KMS-11 (cell line): ENCODE results near the gene SPAG4.

Experiments
- H2AFZ ChIP-seq: fragments of 200-600 bp; sonication (generic); 2 replicates; pipeline ENCODE4 v1.6.1; 2016; ENCODE audit warnings: antibody characterized with exemption, mixed run types, low read depth
- H3K27ac ChIP-seq: fragments of 200-600 bp; sonication (generic); 2 replicates; pipeline ENCODE4 v1.6.1; 2016; ENCODE audit warnings: mild to moderate bottlenecking, mixed run types
- H3K27me3 ChIP-seq: fragments of 200-600 bp; sonication (generic); 2 replicates; pipeline ENCODE4 v1.6.1; 2017; ENCODE audit warnings: mild to moderate bottlenecking, low read depth, mixed run types, moderate library complexity; ENCODE audit not compliant: insufficient read depth
- H3K36me3 ChIP-seq: fragments of 200-600 bp; sonication (generic); 2 replicates; pipeline ENCODE4 v1.6.1; 2017; ENCODE audit warnings: mild to moderate bottlenecking, mixed run types; ENCODE audit not compliant: insufficient read depth
- H3K4me1 ChIP-seq: fragments of 200-600 bp; sonication (generic); 2 replicates; pipeline ENCODE4 v1.6.1; 2016; ENCODE audit warnings: mild to moderate bottlenecking, low read depth, mixed run types; ENCODE audit not compliant: poor library complexity, severe bottlenecking
- H3K4me2 ChIP-seq: fragments of 200-600 bp; sonication (generic); 2 replicates; pipeline ENCODE4 v1.7.0; 2016; ENCODE audit warnings: mild to moderate bottlenecking, mixed run types
- H3K4me3 ChIP-seq: fragments of 200-600 bp; sonication (generic); IDR thresholded peaks from 2 replicates; pipeline ENCODE4 v1.6.1; 2017; ENCODE audit warnings: low read depth, low read length, mixed read lengths; ENCODE audit not compliant: insufficient read depth
- H3K79me2 ChIP-seq: fragments of 200-600 bp; sonication (generic); 2 replicates; pipeline ENCODE4 v1.6.1; 2016; ENCODE audit warnings: low read depth, mixed run types; ENCODE audit not compliant: insufficient read depth
- H3K9ac ChIP-seq: fragments of 200-600 bp; sonication (generic); 2 replicates; pipeline ENCODE4 v1.6.1; 2016; ENCODE audit warnings: mild to moderate bottlenecking, mixed run types
- H4K20me1 ChIP-seq: fragments of 200-600 bp; sonication (generic); 2 replicates; pipeline ENCODE4 v1.6.1; 2016; ENCODE audit warnings: mild to moderate bottlenecking, mixed run types; ENCODE audit not compliant: insufficient read depth
- TF ChIP-seq, protein P1 (sequence below): fragments of 200-600 bp; sonication (generic); conservative IDR thresholded peaks from 2 replicates; pipeline ENCODE4 v1.6.1; 2017; ENCODE audit warnings: low read depth, mild to moderate bottlenecking, antibody characterized with exemption, low read length, moderate library complexity, mixed read lengths

Gene SPAG4

DNA sequence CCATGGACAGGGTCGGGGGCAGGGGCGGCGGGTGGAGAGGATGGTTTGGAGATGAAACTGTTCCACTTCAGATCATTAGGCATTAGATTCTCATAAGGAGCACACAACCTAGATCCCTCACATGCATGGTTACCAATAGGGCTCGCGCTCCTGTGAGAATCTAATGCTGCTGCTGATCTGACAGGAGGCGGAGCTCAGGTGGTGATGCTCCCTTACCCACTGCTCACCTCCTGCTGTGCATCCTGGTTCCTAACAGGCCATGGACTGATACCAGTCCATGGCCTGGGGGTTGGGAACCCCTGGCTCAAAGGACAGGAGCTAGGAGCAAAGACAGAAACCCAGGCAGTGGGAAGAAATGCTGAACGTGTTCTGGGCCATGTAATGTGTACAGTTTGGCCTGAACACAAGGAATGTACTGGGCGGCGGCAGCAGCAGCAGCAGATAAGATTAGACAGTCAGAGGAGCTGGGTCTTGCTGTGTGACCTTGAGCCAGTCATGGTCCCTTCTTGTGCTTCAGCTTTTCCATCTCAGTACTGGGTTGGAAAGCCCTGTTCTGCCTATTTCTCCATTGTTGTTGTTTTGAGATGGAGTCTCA, 4.7 kb upstream of the SPAG4 start:
- H3K4me2 ChIP-seq: peak overlapping the region; percentile 67

DNA sequence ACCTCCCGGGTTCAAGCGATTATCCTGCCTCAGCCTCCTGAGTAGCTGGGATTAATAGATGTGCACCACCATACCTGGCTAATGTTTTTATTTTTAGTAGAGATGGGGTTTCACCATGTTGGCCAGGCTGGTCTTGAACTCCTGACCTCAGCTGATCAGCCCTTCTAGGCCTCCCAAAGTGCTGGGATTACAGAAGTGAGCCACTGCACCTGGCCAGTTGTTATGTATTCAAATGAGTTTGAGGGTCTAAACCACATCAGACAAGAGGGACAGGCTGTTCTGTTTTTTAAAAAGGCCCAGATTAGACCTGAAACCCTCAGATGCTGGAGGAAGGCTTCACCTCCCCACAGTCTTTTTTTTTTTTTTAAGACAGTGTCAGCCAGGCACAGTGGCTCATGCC, 4.1 kb upstream of the SPAG4 start:
- Histone ChIP-seq H3K4me2 (peak overlapping the region; percentile 67), H3K4me1 (peaks cover 93% of the 10 kb centered on the region)

More for the DNA sequence above, 4.7 kb upstream of the SPAG4 start:
- Histone ChIP-seq H3K9ac (no peak overlapping the region), H3K4me1 (peaks cover 99% of the 10 kb centered on the region), H3K79me2 (no peaks in the 10 kb centered on the region), H2AFZ (no peak overlapping the region; the same call in 1 of the 2 replicates), H3K27ac (peak overlapping the region; percentile 69), H3K36me3 (no peaks in the 10 kb centered on the region), H4K20me1 (no peaks in the 10 kb centered on the region), H3K27me3 (no peaks in the 10 kb centered on the region), H3K4me3 (no peak overlapping the region)
- TF ChIP-seq, protein P1, sequence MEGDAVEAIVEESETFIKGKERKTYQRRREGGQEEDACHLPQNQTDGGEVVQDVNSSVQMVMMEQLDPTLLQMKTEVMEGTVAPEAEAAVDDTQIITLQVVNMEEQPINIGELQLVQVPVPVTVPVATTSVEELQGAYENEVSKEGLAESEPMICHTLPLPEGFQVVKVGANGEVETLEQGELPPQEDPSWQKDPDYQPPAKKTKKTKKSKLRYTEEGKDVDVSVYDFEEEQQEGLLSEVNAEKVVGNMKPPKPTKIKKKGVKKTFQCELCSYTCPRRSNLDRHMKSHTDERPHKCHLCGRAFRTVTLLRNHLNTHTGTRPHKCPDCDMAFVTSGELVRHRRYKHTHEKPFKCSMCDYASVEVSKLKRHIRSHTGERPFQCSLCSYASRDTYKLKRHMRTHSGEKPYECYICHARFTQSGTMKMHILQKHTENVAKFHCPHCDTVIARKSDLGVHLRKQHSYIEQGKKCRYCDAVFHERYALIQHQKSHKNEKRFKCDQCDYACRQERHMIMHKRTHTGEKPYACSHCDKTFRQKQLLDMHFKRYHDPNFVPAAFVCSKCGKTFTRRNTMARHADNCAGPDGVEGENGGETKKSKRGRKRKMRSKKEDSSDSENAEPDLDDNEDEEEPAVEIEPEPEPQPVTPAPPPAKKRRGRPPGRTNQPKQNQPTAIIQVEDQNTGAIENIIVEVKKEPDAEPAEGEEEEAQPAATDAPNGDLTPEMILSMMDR: no peak

DNA sequence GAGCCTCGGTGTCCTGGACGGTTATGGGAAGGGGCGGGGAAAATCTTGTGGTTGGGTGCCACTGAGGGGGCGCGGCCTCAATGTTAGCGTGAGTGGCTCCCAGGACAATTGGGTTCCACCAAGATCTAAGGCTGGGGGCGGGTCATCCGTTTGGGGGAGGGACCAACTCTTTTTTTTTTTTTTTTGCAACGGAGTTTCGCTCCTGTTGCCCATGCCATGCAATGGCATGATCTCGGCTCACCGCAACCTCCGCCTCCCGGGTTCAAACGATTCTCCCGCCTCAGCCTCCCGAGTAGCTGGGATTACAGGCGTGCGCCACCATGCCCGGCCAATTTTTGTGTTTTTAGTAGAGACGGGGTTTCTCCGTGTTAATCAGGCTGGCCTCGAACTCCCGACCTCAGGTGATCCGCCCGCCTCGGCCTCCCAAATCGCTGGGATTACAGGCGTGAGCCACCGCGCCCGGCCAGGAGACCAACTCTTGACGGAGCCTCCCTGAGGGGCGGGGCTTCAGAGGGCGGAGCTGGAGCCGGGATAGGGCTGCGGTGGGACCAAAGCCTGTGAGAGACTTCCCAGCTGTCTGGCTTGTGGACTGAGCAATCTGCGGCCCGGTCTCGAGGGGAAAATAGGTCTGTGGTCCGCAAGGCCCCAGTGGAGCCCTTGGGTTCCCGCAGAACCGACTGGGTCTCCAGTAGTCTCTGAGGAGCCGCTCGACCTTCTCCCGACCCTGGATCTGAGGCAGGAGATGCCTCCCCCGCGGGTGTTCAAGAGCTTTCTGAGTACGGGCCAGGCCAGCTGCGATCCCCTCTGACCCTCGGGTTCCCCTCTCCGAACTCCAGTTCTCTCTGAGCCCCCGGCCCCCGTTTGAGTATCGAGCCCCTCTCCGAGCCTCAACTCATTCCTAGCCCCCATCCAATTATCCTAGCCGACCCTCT, 1.1 kb downstream of the SPAG4 start:
- H3K4me3 ChIP-seq: no peak overlapping the region
- peak overlapping the region; percentile 78; the same call in 1 of the 2 replicates for H3K4me2 ChIP-seq
- H3K36me3 ChIP-seq: no peaks in the 10 kb centered on the region
- peak overlapping the region; percentile 41; the same call in 1 of the 2 replicates for H2AFZ ChIP-seq
- no peaks in the 10 kb centered on the region for H4K20me1 ChIP-seq
- H3K4me1 ChIP-seq: peaks cover 65% of the 10 kb centered on the region
- TF ChIP-seq, protein P1: no peak
- no peaks in the 10 kb centered on the region for H3K79me2 ChIP-seq
- H3K27me3 ChIP-seq: no peaks in the 10 kb centered on the region
- peak overlapping the region; percentile 16; the same call in 1 of the 2 replicates for H3K9ac ChIP-seq
- H3K27ac ChIP-seq: peak overlapping the region; percentile 56

More for the DNA sequence above, 4.1 kb upstream of the SPAG4 start:
- no peaks in the 10 kb centered on the region for H3K27me3 ChIP-seq
- H4K20me1 ChIP-seq: no peaks in the 10 kb centered on the region
- H3K36me3 ChIP-seq: no peaks in the 10 kb centered on the region
- H3K4me3 ChIP-seq: no peak overlapping the region
- no peaks in the 10 kb centered on the region for H3K79me2 ChIP-seq
- no peak overlapping the region; the same call in 1 of the 2 replicates for H2AFZ ChIP-seq
- TF ChIP-seq, protein P1: no peak
- peak overlapping the region; percentile 69 for H3K27ac ChIP-seq
- no peak overlapping the region for H3K9ac ChIP-seq

DNA sequence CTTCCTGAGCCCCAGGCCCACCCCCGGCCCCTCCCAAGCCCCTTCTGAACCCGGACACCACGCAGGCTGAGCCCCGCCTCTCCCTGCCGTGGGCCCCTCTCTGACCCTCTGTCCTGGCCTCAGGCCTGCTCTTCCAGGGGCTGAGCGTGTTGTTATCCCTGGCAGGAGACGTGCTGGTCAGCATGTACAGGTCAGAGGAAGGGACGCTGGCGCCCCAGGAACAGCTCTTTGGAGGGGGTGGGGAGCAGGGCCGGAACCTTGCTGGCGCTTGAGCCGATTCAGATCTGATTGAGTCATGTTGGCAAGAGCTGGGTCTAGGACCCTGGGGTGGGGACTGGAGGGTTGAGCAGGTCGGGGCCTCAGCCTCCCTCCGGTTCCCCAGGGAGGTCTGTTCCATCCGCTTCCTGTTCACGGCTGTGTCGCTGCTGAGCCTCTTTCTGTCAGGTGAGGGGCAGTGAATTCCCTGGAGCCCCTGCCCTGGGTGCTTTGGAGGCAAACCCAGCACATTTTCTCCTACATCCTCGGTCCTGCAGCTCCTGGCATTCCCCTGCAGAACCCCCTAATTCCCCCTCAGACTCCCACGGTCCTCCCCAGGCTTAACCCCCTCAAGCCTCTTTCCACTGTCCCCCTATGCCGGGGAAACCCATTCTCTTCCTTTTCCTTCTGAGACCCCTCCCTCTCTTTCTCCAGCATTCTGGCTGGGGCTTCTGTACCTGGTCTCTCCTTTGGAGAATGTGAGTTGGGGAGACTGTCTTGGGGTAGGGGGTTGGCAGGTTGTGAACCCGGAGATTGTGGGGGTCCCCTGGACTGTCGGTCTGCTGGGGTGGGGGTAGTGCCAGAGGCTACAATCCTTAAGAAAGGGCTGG, 2.0 kb downstream of the SPAG4 start:
- Histone ChIP-seq H3K9ac (no peak overlapping the region), H3K27me3 (no peaks in the 10 kb centered on the region), H3K4me3 (no peak overlapping the region), H4K20me1 (no peaks in the 10 kb centered on the region), H3K27ac (no peak overlapping the region), H2AFZ (no peak overlapping the region), H3K79me2 (no peaks in the 10 kb centered on the region), H3K4me1 (peaks cover 56% of the 10 kb centered on the region), H3K4me2 (peak overlapping the region; percentile 78; the same call in 1 of the 2 replicates), H3K36me3 (no peaks in the 10 kb centered on the region)
- TF ChIP-seq, protein P1: no peak
